Measurements from ENCODE around the gene DRD4. TPM values are rescaled to one million over a fixed set of nuclear protein-coding genes. Genes with fewer than 3 reads are reported as not detected.
"Not testable (repeated sequence)": the region's sequence is repeated elsewhere in the genome, so short reads cannot be mapped to it uniquely, and the experiment has no call there.

DRD4 gene
- total RNA-seq, 1 donor from 2014 or later = 0.28 TPM

DNA sequence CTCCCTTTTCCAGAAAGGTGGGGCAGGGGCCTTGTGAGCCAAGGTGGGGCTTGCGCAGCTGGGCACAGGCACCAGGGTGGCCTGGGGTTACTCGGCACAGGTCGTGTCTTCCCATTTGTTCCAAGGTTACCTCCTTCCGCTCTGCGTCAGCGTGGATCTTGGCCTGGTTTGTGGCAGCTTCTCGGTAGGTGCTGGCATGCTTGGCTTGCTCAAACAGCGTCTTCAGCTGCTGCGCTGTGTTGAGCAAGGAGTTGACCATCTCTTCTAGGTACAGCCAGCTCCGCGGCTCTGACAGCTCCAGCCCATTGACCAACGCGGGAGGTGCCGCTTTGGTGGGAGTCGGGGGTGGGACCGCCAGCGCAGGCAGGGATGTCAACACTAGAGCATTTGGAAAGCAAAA lies 37.3 kb downstream of the DRD4 start:
- H3K27me3 Mint-ChIP-seq = no peaks in the 10 kb centered on the region
- peaks cover 2% of the 10 kb centered on the region for H3K4me1 Mint-ChIP-seq
- no peaks in the 10 kb centered on the region for H3K9me3 Mint-ChIP-seq
- no peak overlapping the region for H3K27ac Mint-ChIP-seq
- H3K4me3 Mint-ChIP-seq = no peak overlapping the region
- intact Hi-C loops (cut with micrococcal nuclease) = no loop called here
- no peak for DNase-seq
- H3K36me3 Mint-ChIP-seq (ENCODE audit: low read depth) = peaks cover 37% of the 10 kb centered on the region

DNA sequence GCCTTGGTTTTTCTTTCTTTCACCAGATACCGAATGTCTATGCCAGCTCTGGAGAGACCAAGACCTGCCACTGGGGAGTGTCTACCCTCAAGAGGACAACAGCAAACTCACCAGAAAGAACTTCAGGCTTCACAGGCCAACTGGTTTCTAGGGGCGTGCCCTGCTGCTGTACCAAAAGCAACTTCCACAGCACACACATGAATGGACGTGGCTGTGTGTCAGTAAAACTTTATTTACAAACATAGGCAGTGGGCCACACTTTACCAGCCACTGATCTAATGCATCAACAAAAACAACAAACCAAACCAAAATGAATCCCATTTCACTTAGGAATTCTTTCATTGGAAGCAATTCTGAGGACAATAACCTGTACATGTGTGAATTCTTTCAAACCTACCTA lies 41.2 kb downstream of the DRD4 start:
- H3K4me1 Mint-ChIP-seq = peaks cover 2% of the 10 kb centered on the region
- peaks cover 57% of the 10 kb centered on the region for H3K36me3 Mint-ChIP-seq (ENCODE audit: low read depth)
- DNase-seq = no peak
- H3K9me3 Mint-ChIP-seq = no peaks in the 10 kb centered on the region
- no peaks in the 10 kb centered on the region for H3K27me3 Mint-ChIP-seq
- intact Hi-C loops (cut with micrococcal nuclease) = no loop called here
- H3K27ac Mint-ChIP-seq = no peak overlapping the region
- H3K4me3 Mint-ChIP-seq = no peak overlapping the region

DNA sequence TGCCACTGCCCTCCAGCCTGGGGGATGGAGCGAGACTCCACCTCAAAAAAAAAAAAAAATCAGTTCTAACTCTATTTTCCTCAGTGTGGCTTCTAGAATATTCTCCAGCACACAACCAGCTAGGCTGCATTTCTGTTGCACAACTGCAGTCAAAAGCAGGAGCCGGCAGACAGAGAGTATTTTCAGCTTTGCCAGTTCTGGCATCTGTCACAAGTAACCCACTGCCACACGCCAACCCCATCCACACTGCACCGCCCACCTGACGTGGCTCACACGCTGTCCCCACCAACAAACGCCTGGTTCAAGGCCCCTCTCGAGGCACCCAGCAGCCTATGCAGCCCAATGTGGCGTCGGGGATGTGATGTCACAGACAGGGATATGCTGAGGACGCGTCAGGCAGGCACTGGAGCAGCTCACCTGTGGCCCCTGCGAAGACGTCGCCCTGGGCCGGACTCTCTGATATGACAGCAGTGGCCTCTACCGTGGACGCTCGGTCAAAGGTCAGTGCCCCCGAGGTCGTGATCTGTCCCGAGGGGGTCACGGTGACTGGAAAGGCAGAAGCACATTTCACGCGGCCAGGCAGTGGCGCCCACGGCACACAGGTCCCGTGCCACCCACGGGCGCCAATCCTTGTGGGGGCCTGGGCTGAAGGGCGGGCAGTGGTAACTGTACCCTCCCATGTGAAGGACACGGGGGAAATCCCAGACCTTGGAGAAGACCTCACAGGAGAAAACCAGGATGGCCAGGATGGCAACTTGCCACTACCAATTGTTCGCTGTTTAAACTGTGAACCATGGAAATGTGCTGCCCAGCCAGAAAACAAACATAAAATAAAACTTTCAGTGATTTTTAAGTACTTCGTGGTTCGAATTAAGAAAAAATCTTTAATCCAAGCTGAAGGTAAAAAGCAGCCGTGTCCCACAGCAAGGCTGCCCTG lies 42.5 kb downstream of the DRD4 start:
- H3K4me1 Mint-ChIP-seq = no peaks in the 10 kb centered on the region
- H3K4me3 Mint-ChIP-seq = no peak overlapping the region
- no peak overlapping the region for H3K27ac Mint-ChIP-seq
- intact Hi-C loops (cut with micrococcal nuclease) = no loop called here
- H3K9me3 Mint-ChIP-seq = no peaks in the 10 kb centered on the region
- no peaks in the 10 kb centered on the region for H3K27me3 Mint-ChIP-seq
- peaks cover 60% of the 10 kb centered on the region for H3K36me3 Mint-ChIP-seq (ENCODE audit: low read depth)
- no peak for DNase-seq

DNA sequence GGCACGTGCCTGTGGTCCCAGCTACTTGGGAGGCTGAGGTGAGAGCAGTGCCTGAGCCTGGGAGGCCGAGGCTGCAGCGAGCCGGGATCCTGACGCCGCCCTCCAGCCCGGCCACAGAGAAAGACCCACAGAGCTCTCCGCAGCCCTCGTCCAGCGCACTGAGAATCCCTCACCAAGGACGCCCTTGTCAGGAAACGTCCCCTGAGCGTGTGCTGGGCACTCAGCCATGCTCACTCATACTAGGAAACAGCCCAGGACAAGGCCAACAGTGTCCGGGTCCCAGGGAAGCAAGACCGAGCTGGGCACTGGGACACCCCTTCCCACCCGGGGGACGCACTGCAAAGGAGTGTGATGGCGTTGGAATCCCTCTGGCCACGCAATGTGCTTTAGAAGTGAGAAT lies 43.4 kb downstream of the DRD4 start:
- H3K36me3 Mint-ChIP-seq (ENCODE audit: low read depth) = peaks cover 60% of the 10 kb centered on the region
- no peaks in the 10 kb centered on the region for H3K9me3 Mint-ChIP-seq
- H3K4me3 Mint-ChIP-seq = no peak overlapping the region
- no peak for DNase-seq
- no peaks in the 10 kb centered on the region for H3K27me3 Mint-ChIP-seq
- H3K4me1 Mint-ChIP-seq = no peaks in the 10 kb centered on the region
- intact Hi-C loops (cut with micrococcal nuclease) = no loop called here
- H3K27ac Mint-ChIP-seq = no peak overlapping the region

DNA sequence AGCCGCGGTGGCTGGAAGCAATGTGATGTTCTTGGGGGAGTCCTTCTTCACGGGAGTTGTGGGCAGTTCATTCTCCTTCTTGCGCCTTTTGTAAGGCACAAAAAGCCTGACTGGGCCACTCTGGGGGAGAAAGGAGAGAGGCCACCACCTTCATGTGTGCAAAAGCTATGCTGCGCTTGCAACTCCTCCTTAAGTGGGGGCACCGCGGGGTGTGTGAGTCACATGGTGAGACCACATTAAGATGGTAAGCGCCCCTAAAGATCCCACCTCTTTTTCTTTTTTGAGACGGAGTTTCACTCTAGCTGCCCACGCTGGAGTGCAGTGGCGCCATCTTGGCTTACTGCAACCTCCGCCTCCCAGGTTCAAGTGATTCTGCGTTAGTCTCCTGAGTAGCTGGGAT lies 43.9 kb downstream of the DRD4 start:
- Mint-ChIP-seq H3K27me3 (no peaks in the 10 kb centered on the region), H3K27ac (no peak overlapping the region), H3K36me3 (ENCODE audit: low read depth) (peaks cover 60% of the 10 kb centered on the region), H3K4me3 (no peak overlapping the region), H3K4me1 (no peaks in the 10 kb centered on the region), H3K9me3 (no peaks in the 10 kb centered on the region)
- DNase-seq = no peak
- intact Hi-C loops (cut with micrococcal nuclease) = no loop called here

DNA sequence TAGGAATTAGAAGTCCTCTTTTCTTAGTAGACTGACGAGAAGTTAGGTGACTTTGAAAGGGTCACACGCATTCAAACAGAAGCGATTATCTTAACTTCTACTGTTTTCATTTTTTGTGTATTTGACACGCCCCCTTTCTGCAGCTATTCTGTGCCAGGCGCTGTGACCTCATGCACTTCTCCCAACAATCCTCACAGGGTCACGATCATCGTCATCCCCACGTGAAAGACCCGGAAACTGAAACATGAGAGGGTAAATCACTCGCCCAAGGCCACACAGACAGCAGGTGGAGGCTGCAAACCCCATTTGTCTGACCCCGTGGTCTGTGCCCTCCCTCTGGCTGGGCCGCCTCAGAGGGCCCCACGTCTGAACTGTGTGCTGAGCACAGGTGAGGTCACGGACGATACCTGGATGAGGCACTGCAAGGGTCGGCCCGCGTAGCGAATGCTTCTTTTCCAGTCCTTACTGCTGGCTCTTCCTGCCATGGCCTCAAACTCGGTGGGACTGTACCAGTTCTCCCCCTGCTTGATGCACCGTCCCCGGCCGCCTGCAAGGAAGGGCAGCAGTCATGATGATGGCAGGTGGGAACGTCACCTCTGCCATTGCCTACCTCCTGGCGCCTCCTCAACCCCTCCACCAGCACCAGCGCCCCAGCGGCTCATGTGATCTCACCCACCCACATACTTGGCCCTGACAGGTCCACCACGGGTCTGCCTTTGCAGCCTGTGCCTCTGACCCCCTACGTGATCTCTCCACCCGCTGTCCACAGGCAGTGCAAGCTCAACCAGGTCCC lies 49.6 kb downstream of the DRD4 start:
- DNase-seq = no peak
- Mint-ChIP-seq H3K9me3 (no peaks in the 10 kb centered on the region), H3K4me1 (peaks cover 18% of the 10 kb centered on the region), H3K36me3 (ENCODE audit: low read depth) (peaks cover 60% of the 10 kb centered on the region), H3K27me3 (no peaks in the 10 kb centered on the region), H3K27ac (peak overlapping the region; percentile 20), H3K4me3 (no peak overlapping the region)
- intact Hi-C loops (cut with micrococcal nuclease) = no loop called here

DNA sequence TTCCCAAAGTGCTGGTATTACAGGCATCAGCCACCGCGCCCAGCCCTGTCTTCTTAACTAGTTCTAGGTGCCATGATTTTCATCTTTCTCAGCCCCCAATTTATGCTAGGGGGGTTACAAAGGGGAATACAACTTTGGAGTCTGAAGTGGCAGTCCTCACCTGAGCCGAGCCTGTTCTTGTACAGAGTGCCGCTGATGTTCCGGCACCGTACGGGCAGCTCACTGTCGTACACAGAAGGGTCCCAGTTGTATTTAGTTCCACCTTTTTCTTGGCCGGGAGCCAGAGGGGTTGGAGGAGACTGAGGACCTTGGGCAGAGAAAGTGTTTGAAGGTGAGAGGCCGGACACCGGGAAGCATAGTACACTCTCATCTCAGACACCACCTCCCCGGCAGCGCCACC lies 50.7 kb downstream of the DRD4 start:
- Mint-ChIP-seq H3K9me3 (no peaks in the 10 kb centered on the region), H3K27me3 (no peaks in the 10 kb centered on the region), H3K27ac (no peak overlapping the region), H3K4me3 (no peak overlapping the region), H3K36me3 (ENCODE audit: low read depth) (peaks cover 52% of the 10 kb centered on the region), H3K4me1 (peaks cover 27% of the 10 kb centered on the region)
- no peak for DNase-seq
- intact Hi-C loops (cut with micrococcal nuclease) = no loop called here

DNA sequence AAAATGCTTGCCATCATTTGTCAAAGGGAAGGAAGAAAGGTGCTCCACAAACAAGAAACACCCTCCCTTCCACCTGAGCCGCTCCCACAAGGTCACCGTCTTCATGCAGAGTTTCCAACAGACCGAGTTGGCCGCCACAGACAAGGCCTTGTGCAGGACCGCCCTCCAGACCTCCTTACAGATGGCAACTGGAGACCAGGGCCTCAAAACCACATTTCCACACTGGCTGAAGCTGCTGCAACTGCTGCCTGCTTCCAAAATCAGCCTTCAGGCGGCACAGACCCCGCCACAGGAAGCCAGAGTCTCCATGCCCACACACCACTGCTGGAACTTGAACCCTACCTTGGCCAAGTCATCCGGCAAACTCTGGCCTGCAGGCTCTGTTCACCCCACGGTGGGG lies 51.6 kb downstream of the DRD4 start:
- intact Hi-C loops (cut with micrococcal nuclease) = no loop called here
- Mint-ChIP-seq H3K4me3 (no peak overlapping the region), H3K36me3 (ENCODE audit: low read depth) (peaks cover 47% of the 10 kb centered on the region), H3K27me3 (no peaks in the 10 kb centered on the region), H3K27ac (no peak overlapping the region), H3K9me3 (no peaks in the 10 kb centered on the region), H3K4me1 (peaks cover 36% of the 10 kb centered on the region)
- DNase-seq = no peak

DNA sequence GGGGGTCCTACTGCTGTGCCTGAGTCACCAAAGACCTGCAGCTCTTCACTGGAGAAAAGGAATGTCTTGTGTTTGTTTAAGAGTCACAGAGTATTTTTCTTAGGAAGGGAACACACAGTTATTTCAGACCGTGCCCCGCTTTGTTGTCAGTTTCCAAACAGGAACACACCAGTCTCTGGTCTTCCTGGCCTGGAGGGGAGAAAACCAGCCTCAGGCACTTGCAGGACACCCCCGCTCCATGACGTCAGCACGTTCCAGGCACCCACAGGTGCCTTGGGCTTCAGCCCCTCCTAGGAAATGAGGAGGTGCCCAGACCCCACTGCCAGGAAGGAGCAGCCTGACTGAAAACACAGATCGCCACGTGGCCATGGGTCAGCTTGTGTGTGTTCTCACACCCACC lies 52.6 kb downstream of the DRD4 start:
- H3K27ac Mint-ChIP-seq = peak overlapping the region; percentile 53

DNA sequence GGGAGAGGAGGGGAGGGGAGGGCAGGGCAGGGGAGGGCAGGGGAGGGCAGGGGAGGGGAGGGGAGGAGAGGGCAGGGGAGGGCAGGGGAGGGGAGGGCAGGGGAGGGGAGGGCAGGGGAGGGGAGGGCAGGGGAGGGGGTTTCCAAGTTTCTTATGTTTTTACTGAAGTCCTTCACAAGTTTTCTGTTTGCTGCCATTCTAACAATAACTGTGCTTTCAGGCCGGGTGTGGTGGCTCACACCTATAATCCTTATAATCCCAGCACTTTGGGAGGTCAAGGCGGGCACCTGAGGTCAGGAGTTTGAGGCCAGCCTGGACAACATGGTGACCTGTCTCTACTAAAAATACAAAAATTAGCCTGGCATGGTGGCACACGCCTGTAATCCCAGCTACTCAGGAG lies 53.2 kb downstream of the DRD4 start:
- not testable (repeated sequence) for H3K27me3 Mint-ChIP-seq

More for the DNA sequence above, 52.6 kb downstream of the DRD4 start:
- Mint-ChIP-seq H3K36me3 (ENCODE audit: low read depth) (peaks cover 39% of the 10 kb centered on the region), H3K4me1 (peaks cover 36% of the 10 kb centered on the region), H3K27me3 (no peaks in the 10 kb centered on the region), H3K4me3 (no peak overlapping the region), H3K9me3 (no peaks in the 10 kb centered on the region)
- intact Hi-C loops (cut with micrococcal nuclease) = no loop called here
- DNase-seq = no peak

More for the DNA sequence above, 53.2 kb downstream of the DRD4 start:
- H3K27ac Mint-ChIP-seq; intact Hi-C loops (cut with micrococcal nuclease); H3K4me3 Mint-ChIP-seq; DNase-seq; H3K9me3 Mint-ChIP-seq: not testable (repeated sequence)
- Mint-ChIP-seq H3K4me1 (peaks cover 36% of the 10 kb centered on the region), H3K36me3 (ENCODE audit: low read depth) (peaks cover 37% of the 10 kb centered on the region)

Other genes with a start within 250 kb of the DRD4 start
- not detected in 2 replicates for gene PKP3, start 243.1 kb upstream of the DRD4 start, total RNA-seq
- gene SIGIRR, start 222.3 kb upstream of the DRD4 start, total RNA-seq = 40.7 and 42.7 TPM in 2 replicates
- 35.4 and 36.9 TPM in 2 replicates for gene ANO9, start 195.3 kb upstream of the DRD4 start, total RNA-seq
- 31.0 and 31.8 TPM in 2 replicates for gene PTDSS2, start 187.0 kb upstream of the DRD4 start, total RNA-seq
- gene RNH1, start 130.0 kb upstream of the DRD4 start, total RNA-seq = 130 and 134 TPM in 2 replicates
- 70.8 and 94.4 TPM in 2 replicates for gene HRAS, start 101.7 kb upstream of the DRD4 start, total RNA-seq
- 2.1 and 2.3 TPM in 2 replicates for gene LRRC56, start 99.7 kb upstream of the DRD4 start, total RNA-seq
- 0.47 and 1.1 TPM in 2 replicates for gene LMNTD2, start 76.5 kb upstream of the DRD4 start, total RNA-seq
- 21.8 and 23.1 TPM in 2 replicates for gene RASSF7, start 76.3 kb upstream of the DRD4 start, total RNA-seq
- 54.8 and 57.4 TPM in 2 replicates for gene PHRF1, start 60.8 kb upstream of the DRD4 start, total RNA-seq
- gene IRF7, start 21.3 kb upstream of the DRD4 start, total RNA-seq = 42.8 and 45.3 TPM in 2 replicates
- not detected in 2 replicates for gene CDHR5, start 12.3 kb upstream of the DRD4 start, total RNA-seq
- not detected in 2 replicates for gene SCT, start 10.1 kb upstream of the DRD4 start, total RNA-seq
- 66.3 and 73.9 TPM in 2 replicates for gene DEAF1, start 58.0 kb downstream of the DRD4 start, total RNA-seq
- gene TMEM80, start 58.5 kb downstream of the DRD4 start, total RNA-seq = 12.3 and 12.5 TPM in 2 replicates
- 15.3 and 19.8 TPM in 2 replicates for gene EPS8L2, start 69.0 kb downstream of the DRD4 start, total RNA-seq
- 265 and 279 TPM in 2 replicates for gene TALDO1, start 110.2 kb downstream of the DRD4 start, total RNA-seq
- 81.7 and 82.2 TPM in 2 replicates for gene GATD1, start 140.2 kb downstream of the DRD4 start, total RNA-seq
- 3.8 and 4.2 TPM in 2 replicates for gene CEND1, start 152.8 kb downstream of the DRD4 start, total RNA-seq
- 84.9 and 90.3 TPM in 2 replicates for gene SLC25A22, start 161.0 kb downstream of the DRD4 start, total RNA-seq
- 28.9 and 29.6 TPM in 2 replicates for gene PIDD1, start 168.0 kb downstream of the DRD4 start, total RNA-seq
- 2,367 and 2,377 TPM in 2 replicates for gene RPLP2, start 172.7 kb downstream of the DRD4 start, total RNA-seq
- 55.0 and 56.4 TPM in 2 replicates for gene PNPLA2, start 181.6 kb downstream of the DRD4 start, total RNA-seq
- 1.5 and 3.0 TPM in 2 replicates for gene CRACR2B, start 190.7 kb downstream of the DRD4 start, total RNA-seq
- gene CD151, start 195.7 kb downstream of the DRD4 start, total RNA-seq = 81.0 and 87.3 TPM in 2 replicates
- gene POLR2L, start 205.3 kb downstream of the DRD4 start, total RNA-seq = 113 and 117 TPM in 2 replicates
- gene TSPAN4, start 205.6 kb downstream of the DRD4 start, total RNA-seq = 14.8 and 15.1 TPM in 2 replicates